Jurkat, Clone E6-1 (cell line): ENCODE data around the gene PRR16.

Experiments used
- DNase-seq: peaks from one replicate; pipeline ENCODE4 v3.0.0-alpha.2; 2011; ENCODE audit warnings: low read depth, low spot score
- H3K4me3 ChIP-seq: 2 replicates; pipeline ENCODE4 v1.5.1; 2011; ENCODE audit warnings: mild to moderate bottlenecking, low read length, control low read depth, moderate library complexity

Gene PRR16

GRCh38 chr5:120614531-120615180 is 150.6 kb downstream of the PRR16 start:
- H3K4me3 ChIP-seq = no peak overlapping the region
- DNase-seq = no peak

GRCh38 chr5:120615967-120616645 is 152.0 kb downstream of the PRR16 start:
- no peak overlapping the region for H3K4me3 ChIP-seq
- DNase-seq = no peak

GRCh38 chr5:120621339-120621738 is 157.2 kb downstream of the PRR16 start:
- no peak for DNase-seq
- H3K4me3 ChIP-seq = no peak overlapping the region

GRCh38 chr5:120624021-120624563 is 160.0 kb downstream of the PRR16 start:
- DNase-seq = peak; percentile 8
- no peak overlapping the region for H3K4me3 ChIP-seq

- no peak overlapping the region for H3K4me3 ChIP-seq
- DNase-seq = no peak
Observed at GRCh38 chr5:120628156-120628555, 164.1 kb downstream of the PRR16 start.

GRCh38 chr5:120630550-120630949 is 166.4 kb downstream of the PRR16 start:
- DNase-seq = no peak
- H3K4me3 ChIP-seq = no peak overlapping the region

- H3K4me3 ChIP-seq = no peak overlapping the region
- no peak for DNase-seq
Observed at GRCh38 chr5:120631611-120632010, 167.5 kb downstream of the PRR16 start.

GRCh38 chr5:120632430-120632829 is 168.3 kb downstream of the PRR16 start:
- no peak overlapping the region for H3K4me3 ChIP-seq
- DNase-seq = no peak

GRCh38 chr5:120638449-120638848 is 174.3 kb downstream of the PRR16 start:
- H3K4me3 ChIP-seq = no peak overlapping the region

GRCh38 chr5:120640778-120641177 is 176.7 kb downstream of the PRR16 start:
- no peak overlapping the region for H3K4me3 ChIP-seq
- DNase-seq = no peak

More at GRCh38 chr5:120638449-120638848, 174.3 kb downstream of the PRR16 start:
- DNase-seq = no peak

- DNase-seq = no peak
- no peak overlapping the region for H3K4me3 ChIP-seq
Observed at GRCh38 chr5:120644516-120644915, 180.4 kb downstream of the PRR16 start.

GRCh38 chr5:120655828-120656435 is 191.8 kb downstream of the PRR16 start:
- no peak overlapping the region for H3K4me3 ChIP-seq
- no peak for DNase-seq

GRCh38 chr5:120657104-120657503 is 193.0 kb downstream of the PRR16 start:
- no peak overlapping the region for H3K4me3 ChIP-seq
- DNase-seq = no peak

GRCh38 chr5:120677481-120677880 is 213.4 kb downstream of the PRR16 start:
- no peak overlapping the region for H3K4me3 ChIP-seq
- no peak for DNase-seq

- no peak overlapping the region for H3K4me3 ChIP-seq
- no peak for DNase-seq
Observed at GRCh38 chr5:120678279-120678678, 214.2 kb downstream of the PRR16 start.

- DNase-seq = no peak
- no peak overlapping the region for H3K4me3 ChIP-seq
Observed at GRCh38 chr5:120682851-120683250, 218.8 kb downstream of the PRR16 start.

GRCh38 chr5:120683580-120683979 is 219.5 kb downstream of the PRR16 start:
- no peak for DNase-seq

GRCh38 chr5:120684213-120684612 is 220.1 kb downstream of the PRR16 start:
- no peak for DNase-seq
- H3K4me3 ChIP-seq = no peak overlapping the region

More at GRCh38 chr5:120683580-120683979, 219.5 kb downstream of the PRR16 start:
- H3K4me3 ChIP-seq = no peak overlapping the region

GRCh38 chr5:120684749-120685415 is 220.8 kb downstream of the PRR16 start:
- no peak overlapping the region for H3K4me3 ChIP-seq
- no peak for DNase-seq
